AG04450 (cell line): ENCODE results near the gene LENG1. TPM values are rescaled to one million over a fixed set of nuclear protein-coding genes. Genes with fewer than 3 reads are reported as not detected.

Experiments
- CTCF ChIA-PET: fragments of 300-600, 350-600 bp; formaldehyde crosslinking; extraction: SDS; loops from one replicate; lab custom pipeline; 2022; ENCODE audit warnings: antibody characterized with exemption, inconsistent platforms; lab: Charles Lee
- POLR2A ChIA-PET: fragments of 350-600 bp; formaldehyde crosslinking; extraction: SDS; loops from one replicate; lab custom pipeline; 2021; ENCODE audit warnings: antibody characterized with exemption, inconsistent platforms; lab: Yijun Ruan, JAX
- DNase-seq: peaks from one replicate; pipeline ENCODE4 v3.0.0-alpha.2; 2011; ENCODE audit warnings: low read depth, low spot score
- H3K27ac ChIP-seq: one replicate; pipeline ENCODE4 v1.5.1; 2012; ENCODE audit warnings: low read depth, low read length, control low read depth
- H3K27me3 ChIP-seq: one replicate; pipeline ENCODE4 v1.6.0; 2012; ENCODE audit warnings: low read length; ENCODE audit not compliant: control insufficient read depth, insufficient read depth
- H3K4me3 ChIP-seq: 2 replicates; pipeline ENCODE4 v1.5.1; 2011; ENCODE audit warnings: mild to moderate bottlenecking, low read depth, low read length, control low read depth
- H3K9me3 ChIP-seq: 2 replicates; pipeline ENCODE4 v1.5.1; 2012; ENCODE audit warnings: low read length; ENCODE audit not compliant: control insufficient read depth, insufficient read depth
- polyA plus RNA-seq: library from polyadenylated mRNA; depleted of rRNA; stranded (reverse); fragments of >200 nt; gene quantifications from 2 replicates; pipeline ENCODE4 v1.2.3, GENCODE V29; 2011
- TF ChIP-seq, protein P1 (sequence below): IDR thresholded peaks from 2 replicates; pipeline ENCODE4 v1.5.1; 2011; ENCODE audit warnings: low read depth, low read length, control low read depth, inconsistent platforms

Gene LENG1
- polyA plus RNA-seq, 1 experiment, result 3.3 TPM

DNA sequence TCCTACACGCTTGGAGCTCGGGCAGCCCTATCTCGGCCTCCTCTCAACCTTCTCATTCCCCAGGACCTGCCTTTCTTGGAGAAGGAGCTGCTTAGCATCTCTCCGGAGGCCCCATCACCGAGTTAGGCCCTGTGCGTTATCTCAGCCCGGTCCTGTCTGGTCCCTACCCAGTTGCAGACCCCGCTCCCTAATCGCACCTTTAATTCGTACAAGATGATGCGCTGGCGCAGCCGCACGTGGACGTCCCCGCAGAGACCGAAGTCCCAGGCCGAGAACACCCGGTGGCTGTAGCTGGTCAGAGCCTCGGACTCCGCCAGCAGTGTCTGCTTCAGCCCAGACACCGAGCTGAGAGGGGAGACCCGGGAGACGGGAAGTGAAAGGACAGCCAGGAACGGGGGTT is 5.7 kb upstream of the LENG1 start:
- no peak overlapping the region for H3K4me3 ChIP-seq
- H3K9me3 ChIP-seq, result peaks cover 23% of the 10 kb centered on the region
- DNase-seq, result no peak
- H3K27ac ChIP-seq, result no peak overlapping the region
- ChIA-PET POLR2A (interaction anchor here (0.7 kb wide), 1 partner anchor 487 kb away, joined by 3 read pairs; no protein-coding TSS in a partner anchor), CTCF (no interaction called here)
- no peaks in the 10 kb centered on the region for H3K27me3 ChIP-seq
- TF ChIP-seq, protein P1, sequence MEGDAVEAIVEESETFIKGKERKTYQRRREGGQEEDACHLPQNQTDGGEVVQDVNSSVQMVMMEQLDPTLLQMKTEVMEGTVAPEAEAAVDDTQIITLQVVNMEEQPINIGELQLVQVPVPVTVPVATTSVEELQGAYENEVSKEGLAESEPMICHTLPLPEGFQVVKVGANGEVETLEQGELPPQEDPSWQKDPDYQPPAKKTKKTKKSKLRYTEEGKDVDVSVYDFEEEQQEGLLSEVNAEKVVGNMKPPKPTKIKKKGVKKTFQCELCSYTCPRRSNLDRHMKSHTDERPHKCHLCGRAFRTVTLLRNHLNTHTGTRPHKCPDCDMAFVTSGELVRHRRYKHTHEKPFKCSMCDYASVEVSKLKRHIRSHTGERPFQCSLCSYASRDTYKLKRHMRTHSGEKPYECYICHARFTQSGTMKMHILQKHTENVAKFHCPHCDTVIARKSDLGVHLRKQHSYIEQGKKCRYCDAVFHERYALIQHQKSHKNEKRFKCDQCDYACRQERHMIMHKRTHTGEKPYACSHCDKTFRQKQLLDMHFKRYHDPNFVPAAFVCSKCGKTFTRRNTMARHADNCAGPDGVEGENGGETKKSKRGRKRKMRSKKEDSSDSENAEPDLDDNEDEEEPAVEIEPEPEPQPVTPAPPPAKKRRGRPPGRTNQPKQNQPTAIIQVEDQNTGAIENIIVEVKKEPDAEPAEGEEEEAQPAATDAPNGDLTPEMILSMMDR, result no peak

DNA sequence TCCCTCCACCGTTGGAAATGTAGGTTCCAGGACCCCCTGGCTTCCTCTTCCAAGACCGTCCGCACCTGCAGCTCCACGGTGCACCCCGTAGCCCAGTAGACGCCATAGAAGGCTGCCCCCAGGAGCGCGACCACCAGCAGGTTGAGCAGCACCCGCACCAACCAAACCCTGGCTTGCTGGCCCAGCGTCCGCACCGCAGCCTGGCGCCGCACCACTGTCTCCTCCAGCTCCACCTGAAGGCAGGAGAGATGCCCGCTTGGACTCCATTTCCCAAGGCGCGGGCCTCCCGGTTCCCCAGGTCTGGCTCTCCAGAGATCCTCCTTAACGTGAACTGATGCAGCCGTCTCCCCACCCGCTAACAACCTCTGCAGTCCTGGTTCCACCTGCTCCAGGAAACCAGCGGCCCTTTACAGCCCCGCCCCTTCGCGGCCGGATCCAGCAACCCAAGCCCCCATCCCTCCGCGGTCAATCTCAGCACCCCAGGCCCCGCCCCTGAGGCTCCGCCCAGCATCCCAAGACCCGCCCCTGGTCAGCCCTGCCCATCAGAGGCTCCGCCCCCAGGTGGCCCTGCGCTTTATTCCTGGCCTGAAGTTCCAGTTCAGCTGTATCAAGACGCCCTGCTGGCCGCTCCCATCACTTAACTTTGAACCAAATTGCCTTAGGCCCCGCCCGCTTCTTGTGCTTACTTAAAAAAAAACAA is 5.0 kb upstream of the LENG1 start:
- H3K27me3 ChIP-seq, result no peaks in the 10 kb centered on the region
- TF ChIP-seq, protein P1, result no peak
- no peak overlapping the region for H3K27ac ChIP-seq
- DNase-seq, result no peak
- H3K9me3 ChIP-seq, result peaks cover 23% of the 10 kb centered on the region
- CTCF ChIA-PET, result no interaction called here
- H3K4me3 ChIP-seq, result peak overlapping the region; percentile 47
- POLR2A ChIA-PET, result interaction anchor here (0.7 kb wide), 1 partner anchor 488 kb away, joined by 3 read pairs; no protein-coding TSS in a partner anchor

DNA sequence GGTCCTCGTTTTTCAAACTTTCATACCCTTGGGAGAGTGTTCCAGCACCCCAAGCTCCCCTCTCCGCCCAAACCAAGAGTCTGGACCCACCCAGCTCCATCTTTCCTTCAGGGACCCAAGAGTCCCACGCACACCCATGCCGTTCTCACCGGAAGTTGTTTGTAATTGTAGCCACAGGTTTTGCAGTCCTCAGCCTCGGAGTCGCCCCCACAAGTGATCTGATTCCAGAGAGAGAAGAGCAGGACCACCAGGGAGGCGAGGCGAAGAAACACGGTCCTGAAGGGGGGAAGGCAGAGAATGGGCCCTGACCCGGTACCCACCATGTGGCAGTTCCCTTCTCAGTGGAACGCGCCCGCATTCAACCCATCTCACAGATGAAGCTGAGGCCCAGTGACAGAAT is 3.4 kb upstream of the LENG1 start:
- TF ChIP-seq, protein P1, result no peak
- H3K9me3 ChIP-seq, result peaks cover 23% of the 10 kb centered on the region
- H3K27me3 ChIP-seq, result no peaks in the 10 kb centered on the region
- peak overlapping the region; percentile 60; the same call in 1 of the 2 replicates for H3K4me3 ChIP-seq
- H3K27ac ChIP-seq, result no peak overlapping the region
- ChIA-PET CTCF (interaction anchor here (0.7 kb wide), 1 partner anchor 27 kb away, joined by 3 read pairs; the partner anchor contains the start of gene MBOAT7), POLR2A (interaction anchor here (0.7 kb wide), 1 partner anchor 9 kb away, joined by 3 read pairs; no protein-coding TSS in a partner anchor)
- DNase-seq, result no peak

DNA sequence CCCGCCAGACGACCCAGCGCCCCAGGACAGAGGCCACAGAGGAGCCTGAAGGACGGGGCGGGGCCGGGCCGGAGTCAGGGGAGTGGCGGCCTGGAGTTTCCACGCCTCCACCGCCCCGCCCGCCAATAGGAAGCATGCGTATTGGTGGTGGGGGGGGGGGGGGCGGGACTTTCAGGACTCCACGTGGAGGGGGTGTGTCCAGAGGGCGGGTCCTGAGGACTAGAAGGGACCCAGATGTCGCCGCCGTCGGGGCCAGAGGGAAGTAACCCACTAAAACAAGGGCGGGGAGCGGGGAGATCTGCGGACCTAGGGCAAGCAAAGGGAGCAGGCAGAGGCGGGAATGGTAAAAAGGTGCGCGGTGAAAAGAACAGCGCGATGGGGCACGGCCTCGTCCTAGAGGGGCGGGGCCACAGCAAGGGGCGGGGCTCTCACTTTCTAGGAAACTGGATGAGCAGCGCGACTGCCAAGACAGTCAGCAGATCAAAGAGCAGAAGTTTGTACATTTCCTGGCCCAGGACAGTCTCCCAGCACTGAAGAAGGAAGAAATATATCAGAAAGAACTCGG is 2.8 kb upstream of the LENG1 start:
- Histone ChIP-seq H3K27ac (no peak overlapping the region), H3K27me3 (no peaks in the 10 kb centered on the region), H3K9me3 (peaks cover 23% of the 10 kb centered on the region), H3K4me3 (peak overlapping the region; percentile 60)
- TF ChIP-seq, protein P1, result no peak
- DNase-seq, result no peak
- ChIA-PET POLR2A (interaction anchor here (0.7 kb wide), 1 partner anchor 9 kb away, joined by 3 read pairs; no protein-coding TSS in a partner anchor), CTCF (no interaction called here)

DNA sequence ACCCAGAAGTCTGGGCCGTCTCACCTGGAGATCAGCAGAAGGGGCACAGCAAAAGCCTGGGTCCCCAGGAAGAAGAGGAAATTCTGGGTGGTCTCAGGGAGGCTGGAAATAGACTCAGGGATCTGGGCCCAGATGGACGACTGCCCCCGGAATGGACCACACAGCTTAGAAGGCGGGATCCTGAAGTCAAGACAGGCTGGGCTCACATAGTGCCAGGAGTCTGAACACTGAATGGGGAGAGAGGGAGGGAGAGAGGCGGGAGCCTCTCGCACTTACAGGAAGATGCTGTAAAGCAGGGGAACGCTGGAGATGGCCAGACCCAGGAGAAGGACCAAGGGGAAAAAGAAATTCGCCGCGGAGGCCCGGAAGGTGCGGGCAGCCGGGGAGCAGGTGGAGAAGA is 1.3 kb upstream of the LENG1 start:
- Histone ChIP-seq H3K27ac (peak overlapping the region; percentile 97), H3K9me3 (peaks cover 23% of the 10 kb centered on the region), H3K4me3 (peak overlapping the region; percentile 77), H3K27me3 (no peaks in the 10 kb centered on the region)
- ChIA-PET POLR2A (interaction anchor here (1.0 to 2.5 kb wide), 3 partner anchors 22 to 28 kb away, joined by 3 to 16 read pairs (median 5); partner anchors contain the start of genes CNOT3 and MBOAT7), CTCF (interaction anchor here (1.3 kb wide), 1 partner anchor 9 kb away, joined by 3 read pairs; no protein-coding TSS in a partner anchor)
- no peak for DNase-seq
- TF ChIP-seq, protein P1, result no peak
